ENCODE results near the gene FHIP1B.

FHIP1B gene

DNA sequence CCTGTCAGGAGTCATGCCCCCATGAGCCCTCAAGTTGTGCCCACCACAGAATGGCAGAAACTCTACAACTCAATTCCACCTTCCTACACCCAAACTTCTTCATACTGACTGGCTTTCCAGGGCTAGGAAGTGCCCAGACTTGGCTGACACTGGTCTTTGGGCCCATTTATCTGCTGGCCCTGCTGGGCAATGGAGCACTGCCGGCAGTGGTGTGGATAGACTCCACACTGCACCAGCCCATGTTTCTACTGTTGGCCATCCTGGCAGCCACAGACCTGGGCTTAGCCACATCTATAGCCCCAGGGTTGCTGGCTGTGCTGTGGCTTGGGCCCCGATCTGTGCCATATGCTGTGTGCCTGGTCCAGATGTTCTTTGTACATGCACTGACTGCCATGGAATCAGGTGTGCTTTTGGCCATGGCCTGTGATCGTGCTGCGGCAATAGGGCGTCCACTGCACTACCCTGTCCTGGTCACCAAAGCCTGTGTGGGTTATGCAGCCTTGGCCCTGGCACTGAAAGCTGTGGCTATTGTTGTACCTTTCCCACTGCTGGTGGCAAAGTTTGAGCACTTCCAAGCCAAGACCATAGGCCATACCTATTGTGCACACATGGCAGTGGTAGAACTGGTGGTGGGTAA lies 35.1 kb downstream of the FHIP1B start, which contains the start of gene OR52W1:
TSS of gene OR52W1 (plus strand) at position 51 of the 637 bp plus-strand sequence. CDS start at position 51, 0 bp downstream.
- no peak for DNase-seq

DNA sequence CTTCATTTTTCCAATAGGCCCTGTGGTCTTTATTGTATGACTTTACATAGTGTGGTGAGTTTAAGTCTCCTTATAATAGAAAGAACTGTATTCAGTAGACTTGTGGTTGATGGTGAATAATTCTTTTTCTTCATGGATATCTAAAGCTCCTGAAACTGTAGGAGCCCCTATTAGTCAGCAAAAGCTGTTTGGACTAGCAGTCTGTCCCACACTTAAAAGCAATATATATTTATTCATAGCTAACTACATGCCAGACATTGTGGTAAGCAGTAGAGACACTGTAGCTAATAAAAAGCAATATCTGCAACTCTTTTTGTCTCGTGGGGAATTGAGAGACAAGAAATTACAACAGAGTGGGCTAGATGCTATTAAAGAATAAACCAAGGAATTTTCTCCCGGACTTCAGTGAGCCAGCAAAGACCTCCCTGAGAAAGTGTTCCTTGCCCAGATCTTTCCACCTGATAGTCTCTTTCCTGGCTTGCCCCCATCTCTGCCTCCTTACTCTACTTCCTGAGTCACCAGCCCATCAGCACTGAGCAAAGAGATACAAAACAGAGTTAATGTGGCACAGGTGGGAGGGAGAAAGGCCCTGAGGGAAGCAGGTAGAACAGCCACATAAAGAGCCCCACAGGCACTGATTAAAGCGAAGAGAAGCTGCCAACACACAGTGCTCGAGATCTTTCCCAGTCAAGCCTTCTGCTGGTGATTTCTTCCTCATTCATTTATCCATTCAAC lies 36.8 kb downstream of the FHIP1B start:
- DNase-seq, result no peak

DNA sequence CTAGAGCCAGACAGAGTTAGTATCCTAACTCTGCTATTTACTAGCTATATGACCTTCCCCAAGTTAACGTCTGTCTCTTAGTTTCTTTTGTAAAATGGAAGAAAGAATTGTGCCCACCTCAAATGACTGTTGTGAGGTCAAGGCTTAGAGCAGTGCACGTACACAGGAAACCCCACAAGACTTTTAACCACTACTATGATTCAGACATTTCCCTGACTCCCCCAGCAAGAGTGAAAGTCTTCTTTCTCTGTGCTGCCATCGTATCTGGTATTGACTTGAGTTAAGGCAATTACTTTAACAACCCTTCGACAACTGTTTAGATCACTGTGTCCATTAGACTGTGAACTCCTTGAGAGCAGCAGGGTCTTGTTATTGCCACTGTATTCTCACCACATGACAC lies 38.0 kb downstream of the FHIP1B start:
- peak in 2 of 5 experiments; percentile 10 to 62 for DNase-seq

DNA sequence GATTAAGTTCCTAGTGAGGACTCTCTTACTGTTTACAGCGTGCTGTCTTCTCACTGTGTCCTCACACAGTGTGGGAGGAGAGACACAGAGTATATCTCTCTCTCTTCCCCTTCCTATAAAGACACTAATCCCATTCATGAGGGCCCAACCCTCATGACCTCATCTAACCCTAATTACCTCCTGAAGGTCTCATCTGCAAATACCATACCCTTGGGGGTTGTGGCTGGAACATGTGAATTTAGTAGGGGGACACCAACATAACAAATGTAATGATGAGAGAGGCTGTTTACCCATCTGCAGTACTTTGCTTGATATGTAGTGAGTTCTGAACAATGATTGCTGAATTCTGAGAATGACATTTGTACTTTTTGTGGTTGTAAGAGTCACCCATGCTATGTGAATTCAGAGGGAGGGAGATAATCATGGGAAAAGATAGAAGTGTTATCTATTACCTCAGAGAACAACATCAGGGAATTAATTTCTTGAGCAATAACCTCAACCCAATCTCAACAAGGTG lies 40.3 kb downstream of the FHIP1B start:
- no peak for DNase-seq

DNA sequence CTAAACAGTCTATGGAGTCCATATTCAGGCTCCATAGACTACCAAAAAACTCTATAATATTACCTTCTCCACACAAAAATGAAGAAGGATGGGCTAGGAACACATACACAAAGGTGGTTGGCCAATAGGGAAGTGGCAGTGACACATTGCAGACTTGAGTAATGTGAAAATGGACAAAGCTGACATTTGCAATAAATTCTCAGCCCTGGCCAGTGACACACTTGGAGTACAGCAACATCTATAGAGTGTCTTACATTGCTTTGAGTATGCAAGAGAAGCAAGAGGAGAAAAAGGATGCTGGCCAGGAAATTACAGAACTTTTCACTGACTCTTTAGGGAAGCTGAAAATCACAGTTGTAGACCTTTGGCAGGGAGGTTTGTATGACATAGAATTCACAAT lies 42.7 kb downstream of the FHIP1B start:
- DNase-seq, result no peak

DNA sequence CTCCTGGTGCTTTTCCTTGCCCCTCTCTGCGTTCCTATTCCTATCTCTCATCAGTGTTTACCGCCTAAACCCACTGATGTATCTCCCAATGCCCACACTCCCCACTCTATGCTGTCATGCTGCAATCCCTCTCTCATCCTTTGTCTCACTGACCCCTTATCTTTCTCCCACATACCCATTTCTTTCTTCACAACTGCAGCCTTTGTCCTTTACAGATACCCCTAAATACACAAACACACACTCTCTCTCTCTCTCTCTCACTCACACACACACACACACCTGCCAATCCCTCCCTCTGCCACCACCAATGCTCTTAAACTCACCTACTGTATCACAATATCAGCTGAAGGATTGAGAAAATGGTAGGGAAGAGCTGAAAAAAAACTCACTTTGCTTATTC lies 59.0 kb downstream of the FHIP1B start:
- DNase-seq, result no peak

DNA sequence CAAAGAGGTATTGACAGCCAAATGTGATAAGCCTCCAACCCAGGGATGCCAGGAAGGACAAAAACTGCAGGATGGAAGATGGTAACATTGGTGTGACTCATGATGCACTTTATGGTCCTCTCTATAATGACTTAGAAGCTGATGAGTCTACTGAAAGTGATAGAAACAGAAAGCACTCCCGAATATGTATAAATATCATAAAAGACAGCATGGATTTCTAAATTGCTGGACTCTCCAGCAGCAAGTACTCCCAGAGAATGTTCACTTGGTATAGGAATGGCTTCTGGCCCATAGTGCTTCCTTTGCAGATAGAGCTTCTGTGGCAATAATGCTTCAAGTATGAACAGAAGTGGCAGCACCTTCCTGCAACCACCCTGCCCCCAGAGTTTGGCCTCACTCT lies 64.2 kb downstream of the FHIP1B start, which contains the start of gene OR52B2:
TSS of gene OR52B2 (minus strand) at position 101 of the 400 bp plus-strand sequence. CDS start at position 101, 0 bp downstream.
- DNase-seq, result no peak
